Liver (tissue), 9 donors: ENCODE data around the gene COMMD3. TPM values are rescaled to one million over a fixed set of nuclear protein-coding genes. Genes with fewer than 3 reads are reported as not detected.

Experiments used
- DNase-seq: peaks from one replicate; pipeline ENCODE4 v3.0.0-alpha.2; 2017; ENCODE audit warnings: low spot score
- H3K27ac ChIP-seq, 2 donors: one replicate each; pipeline ENCODE4 v1.7.0; 2013; ENCODE audit warnings: inconsistent platforms in 2 of 2, low read length in 2 of 2, control low read depth in 1 of 2, low read depth in 1 of 2, mild to moderate bottlenecking in 1 of 2
- H3K27me3 ChIP-seq, 4 donors: one replicate each; pipeline versions ENCODE4 v1.6.1 to v1.7.0; 2013; ENCODE audit warnings: low read length in 3 of 4, inconsistent platforms in 1 of 4, mild to moderate bottlenecking in 1 of 4, moderate library complexity in 1 of 4; ENCODE audit not compliant: control insufficient read depth in 4 of 4, insufficient read depth in 4 of 4
- H3K36me3 ChIP-seq, 4 donors: one replicate each; pipeline versions ENCODE4 v1.6.1 to v1.7.0; 2013; ENCODE audit warnings: low read length in 3 of 4, mild to moderate bottlenecking in 3 of 4, low read depth in 1 of 4, moderate library complexity in 1 of 4; ENCODE audit not compliant: control insufficient read depth in 4 of 4, insufficient read depth in 3 of 4
- H3K4me1 ChIP-seq, 4 donors: one replicate each; pipeline versions ENCODE4 v1.6.1 to v1.7.0; 2013; ENCODE audit warnings: low read length in 3 of 4, mild to moderate bottlenecking in 3 of 4, moderate library complexity in 1 of 4; ENCODE audit not compliant: control insufficient read depth in 4 of 4, insufficient read depth in 4 of 4
- H3K4me3 ChIP-seq, 3 donors: one replicate each; pipeline versions ENCODE4 v1.6.1 to v1.7.0; 2013; ENCODE audit warnings: low read length in 3 of 3, control low read depth in 1 of 3, low read depth in 1 of 3, mild to moderate bottlenecking in 1 of 3
- H3K9ac ChIP-seq, 2 donors: one replicate each; pipeline ENCODE4 v1.7.0; 2013; ENCODE audit warnings: low read length in 2 of 2, mild to moderate bottlenecking in 2 of 2, moderate library complexity in 2 of 2, control low read depth in 1 of 2, low read depth in 1 of 2
- H3K9me3 ChIP-seq, 4 donors: one replicate each; pipeline versions ENCODE4 v1.6.1 to v1.7.0; 2013; ENCODE audit warnings: low read length in 3 of 4; ENCODE audit not compliant: control insufficient read depth in 4 of 4
- EGR1 ChIP-seq, 2 donors: IDR thresholded peaks; 2 replicates each; pipeline ENCODE4 v1.6.1; 2016 to 2018; ENCODE audit warnings: antibody characterized with exemption in 2 of 2, low read depth in 2 of 2
- FOXA1 ChIP-seq: IDR thresholded peaks from 2 replicates; pipeline ENCODE4 v1.6.1; 2016; ENCODE audit warnings: antibody characterized with exemption
- FOXA2 ChIP-seq: IDR thresholded peaks from 2 replicates; pipeline ENCODE4 v1.6.1; 2016; ENCODE audit warnings: antibody characterized with exemption
- GABPA ChIP-seq, 2 donors: IDR thresholded peaks in 1 of 2; conservative IDR thresholded peaks in 1 of 2; 2 replicates each; pipeline ENCODE4 v1.6.1; 2016; ENCODE audit warnings: antibody characterized with exemption in 2 of 2, mild to moderate bottlenecking in 1 of 2, moderate library complexity in 1 of 2
- HNF4A ChIP-seq, 2 donors: conservative IDR thresholded peaks; 2 replicates each; pipeline ENCODE4 v1.6.1; 2016; ENCODE audit warnings: antibody characterized with exemption in 2 of 2, mild to moderate bottlenecking in 2 of 2
- JUND ChIP-seq, 2 donors: IDR thresholded peaks; 2 replicates each; pipeline ENCODE4 v1.6.1; 2016; ENCODE audit warnings: antibody characterized with exemption in 2 of 2
- NR2F2 ChIP-seq: IDR thresholded peaks from 2 replicates; pipeline ENCODE4 v1.6.1; 2016; ENCODE audit warnings: antibody characterized with exemption
- RAD21 ChIP-seq, 2 donors: IDR thresholded peaks; 2 replicates each; pipeline ENCODE4 v1.6.1; 2016; ENCODE audit warnings: antibody characterized with exemption in 2 of 2, mild to moderate bottlenecking in 2 of 2
- SP1 ChIP-seq: IDR thresholded peaks from 2 replicates; pipeline ENCODE4 v1.6.1; 2018; ENCODE audit warnings: antibody characterized with exemption, mild to moderate bottlenecking
- YY1 ChIP-seq: IDR thresholded peaks from 2 replicates; pipeline ENCODE4 v1.6.1; 2016; ENCODE audit warnings: antibody characterized with exemption, mild to moderate bottlenecking
- WGBS: extraction: QIAGEN DNeasy Blood & Tissue Kit; methylation state at CpG from one replicate; pipeline ENCODE4 v1.1.7; 2013; 5-methylcytosine and 5-hydroxymethylcytosine counted together
- polyA plus RNA-seq, 2 donors: library from polyadenylated mRNA; stranded (reverse) in 1 of 2; unstranded in 1 of 2; fragments of 200-250 nt in 1 of 2; fragments of >200 nt in 1 of 2; fragmentation: Nextera tagmentation in 1 of 2; extraction: Ambion mirVana in 1 of 2; gene quantifications; one replicate each; pipeline versions ENCODE4 v1.2.1 to v1.2.3, GENCODE V29; 2013 to 2015
- total RNA-seq, 2 donors: library from RNA; depleted of rRNA; stranded (reverse); fragments of >200 nt; gene quantifications; one replicate each; pipeline ENCODE4 v1.2.3, GENCODE V29; 2014
- TF ChIP-seq, protein P1 (sequence below): IDR thresholded peaks from 2 replicates; pipeline ENCODE4 v1.6.1; 2016; ENCODE audit warnings: antibody characterized with exemption
- TF ChIP-seq, protein P2 (sequence below): IDR thresholded peaks from 2 replicates; pipeline ENCODE4 v1.6.1; 2016; ENCODE audit warnings: antibody characterized with exemption, mild to moderate bottlenecking
- TF ChIP-seq, protein P3 (sequence below): fragments of 150-350 bp; IDR thresholded peaks from 2 replicates; pipeline ENCODE4 v1.5.1; 2017; ENCODE audit warnings: improper control_type of control experiment, low read depth, low read length; ENCODE audit not compliant: missing input control
- TF ChIP-seq, protein P4 (sequence below): IDR thresholded peaks from 2 replicates; pipeline ENCODE4 v1.6.1; 2016; ENCODE audit warnings: antibody characterized with exemption
- TF ChIP-seq, protein P5 (sequence below): IDR thresholded peaks from 2 replicates; pipeline ENCODE4 v1.6.1; 2016; ENCODE audit warnings: antibody characterized with exemption
- donor health status: healthy.
- donor health status: healthy.
- donor health status: healthy.
- donor health status: healthy.
- donor health status: healthy.

Gene COMMD3
- total and polyA plus RNA-seq, 4 donors: 18.3 to 62.0 (median 25.8) TPM

DNA sequence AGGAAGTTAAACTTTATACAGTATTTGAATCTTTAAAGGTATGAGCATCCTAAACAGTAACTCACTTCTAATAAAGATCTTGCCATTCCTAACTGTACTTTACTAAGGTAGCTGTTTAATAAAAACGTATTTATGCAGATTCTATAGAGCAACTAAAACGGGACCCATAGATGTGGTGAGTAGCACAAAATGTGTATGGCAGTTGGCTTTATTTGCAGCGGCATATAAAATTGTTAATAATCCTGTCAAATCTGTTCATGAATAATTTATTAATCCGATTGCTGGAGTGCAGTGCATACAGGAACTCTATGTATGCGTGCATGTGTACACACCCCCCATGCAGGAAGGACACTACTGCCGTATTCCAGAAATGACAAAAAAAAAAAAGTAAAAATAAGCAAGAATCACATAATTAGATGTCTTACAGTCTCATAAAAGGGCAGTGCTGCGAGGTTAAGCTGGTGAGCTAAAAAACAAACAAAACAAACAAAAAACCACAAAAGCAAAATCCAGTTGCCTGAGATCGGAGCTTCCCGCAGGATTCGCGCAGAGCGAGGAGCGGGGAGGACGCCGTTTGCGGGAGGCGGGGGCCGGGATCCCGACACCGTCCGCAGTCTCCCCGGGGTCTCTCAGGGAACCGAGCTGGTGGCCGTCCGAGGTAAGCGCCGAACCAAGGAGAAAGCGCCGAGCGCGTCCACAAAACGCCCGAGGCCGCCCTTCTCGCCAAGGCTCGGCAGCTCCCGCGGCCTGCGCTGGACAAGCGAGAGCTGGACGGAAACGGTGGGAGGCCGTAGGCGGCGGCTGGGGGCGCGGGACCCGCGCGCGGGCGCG, 518 bp upstream of the COMMD3 start:
- Histone ChIP-seq H3K9me3 (no peaks in the 10 kb centered on the region), H3K36me3 (no peaks in the 10 kb centered on the region), H3K27me3 (no peaks in the 10 kb centered on the region), H3K4me3 (peak overlapping the region; percentile 81 to 96 (median 87)), H3K4me1 (peaks cover 0 to 34% (median 19%) of the 10 kb centered on the region in 4 donors), H3K9ac (peak overlapping the region; percentile 26 to 98), H3K27ac (peak overlapping the region; percentile 73 to 91)
- TF ChIP-seq YY1: peak; percentile 5
- TF ChIP-seq JUND (IDR thresholded peaks at IDR 0.05): no peak
- no peak for TF ChIP-seq EGR1 (IDR thresholded peaks at IDR 0.05; ENCODE audit: low read depth in 2 of 2)
- no peak for TF ChIP-seq HNF4A (conservative IDR thresholded peaks at IDR 0.05)
- no peak for TF ChIP-seq NR2F2
- no peak for DNase-seq
- under 1% methylated on average over 53 of the region's 53 CpGs for WGBS

DNA sequence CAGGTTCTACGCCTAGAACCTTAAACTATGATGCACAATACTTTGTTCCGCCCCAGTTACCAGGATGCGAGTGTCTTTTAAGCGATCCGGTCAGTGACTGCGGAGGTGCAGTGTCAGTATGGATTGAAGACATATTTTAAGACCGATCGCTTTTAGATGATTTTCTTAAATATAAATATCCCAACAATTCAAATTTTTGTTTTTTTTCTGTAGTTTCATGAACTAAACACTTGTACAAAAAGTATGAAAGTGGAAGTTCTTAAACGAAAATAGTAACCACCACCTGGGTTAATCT, 835 bp downstream of the COMMD3 start:
- Histone ChIP-seq H3K27ac (peak overlapping the region; percentile 73 to 91), H3K9ac (peak overlapping the region; percentile 89 to 98), H3K9me3 (no peaks in the 10 kb centered on the region), H3K36me3 (no peaks in the 10 kb centered on the region), H3K4me1 (peaks cover under 1 to 34% (median 19%) of the 10 kb centered on the region in 4 donors), H3K27me3 (no peaks in the 10 kb centered on the region), H3K4me3 (peak overlapping the region; percentile 81 to 96 (median 86))
- no peak for DNase-seq
- TF ChIP-seq FOXA2: peak; percentile 37
- TF ChIP-seq, protein P1, sequence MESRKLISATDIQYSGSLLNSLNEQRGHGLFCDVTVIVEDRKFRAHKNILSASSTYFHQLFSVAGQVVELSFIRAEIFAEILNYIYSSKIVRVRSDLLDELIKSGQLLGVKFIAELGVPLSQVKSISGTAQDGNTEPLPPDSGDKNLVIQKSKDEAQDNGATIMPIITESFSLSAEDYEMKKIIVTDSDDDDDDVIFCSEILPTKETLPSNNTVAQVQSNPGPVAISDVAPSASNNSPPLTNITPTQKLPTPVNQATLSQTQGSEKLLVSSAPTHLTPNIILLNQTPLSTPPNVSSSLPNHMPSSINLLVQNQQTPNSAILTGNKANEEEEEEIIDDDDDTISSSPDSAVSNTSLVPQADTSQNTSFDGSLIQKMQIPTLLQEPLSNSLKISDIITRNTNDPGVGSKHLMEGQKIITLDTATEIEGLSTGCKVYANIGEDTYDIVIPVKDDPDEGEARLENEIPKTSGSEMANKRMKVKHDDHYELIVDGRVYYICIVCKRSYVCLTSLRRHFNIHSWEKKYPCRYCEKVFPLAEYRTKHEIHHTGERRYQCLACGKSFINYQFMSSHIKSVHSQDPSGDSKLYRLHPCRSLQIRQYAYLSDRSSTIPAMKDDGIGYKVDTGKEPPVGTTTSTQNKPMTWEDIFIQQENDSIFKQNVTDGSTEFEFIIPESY: no peak
- 5% methylated on average over 9 of the region's 9 CpGs for WGBS

DNA sequence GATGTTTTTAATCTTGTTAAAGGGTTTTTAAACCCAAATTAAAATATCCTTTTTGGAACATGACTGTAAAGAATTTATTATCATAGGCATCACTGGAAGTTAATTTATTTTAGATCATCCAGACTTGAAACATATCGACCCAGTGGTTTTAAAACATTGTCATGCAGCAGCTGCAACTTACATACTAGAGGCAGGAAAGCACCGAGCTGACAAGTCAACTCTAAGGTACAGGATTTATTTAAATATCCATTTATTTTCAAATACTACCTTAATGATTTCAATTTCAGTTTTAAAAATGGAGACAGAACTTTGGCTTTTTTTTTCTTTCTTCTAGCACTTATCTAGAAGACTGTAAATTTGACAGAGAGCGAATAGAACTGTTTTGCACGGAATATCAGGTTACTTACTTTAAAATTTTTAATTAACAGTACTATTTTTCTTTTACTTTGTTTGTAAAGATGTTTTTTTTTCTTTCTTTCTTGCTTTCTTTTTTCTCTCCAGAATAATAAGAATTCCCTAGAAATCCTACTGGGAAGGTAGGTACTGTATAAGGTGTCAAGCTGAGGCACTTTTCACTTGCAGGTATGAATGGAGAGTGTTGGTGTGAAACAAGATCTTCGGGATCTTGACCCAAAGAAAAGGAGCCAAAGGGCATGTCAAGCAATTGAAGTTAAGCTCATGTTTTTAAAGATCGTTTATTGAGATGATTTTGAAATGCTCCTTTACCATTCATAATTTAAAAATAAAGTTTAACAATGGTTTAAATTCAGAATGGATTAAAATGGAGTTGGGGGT, 1.8 kb downstream of the COMMD3 start:
- DNase-seq: no peak
- Histone ChIP-seq H3K27me3 (no peaks in the 10 kb centered on the region), H3K9ac (peak overlapping the region in 1 of 2 donors; percentile 98), H3K4me3 (no peak overlapping the region), H3K36me3 (no peaks in the 10 kb centered on the region), H3K27ac (no peak overlapping the region), H3K4me1 (peaks cover 6 to 41% (median 23%) of the 10 kb centered on the region in 4 donors), H3K9me3 (no peaks in the 10 kb centered on the region)
- TF ChIP-seq RAD21 (IDR thresholded peaks at IDR 0.05): no peak
- TF ChIP-seq, protein P1: no peak
- no peak for TF ChIP-seq YY1
- TF ChIP-seq, protein P2, sequence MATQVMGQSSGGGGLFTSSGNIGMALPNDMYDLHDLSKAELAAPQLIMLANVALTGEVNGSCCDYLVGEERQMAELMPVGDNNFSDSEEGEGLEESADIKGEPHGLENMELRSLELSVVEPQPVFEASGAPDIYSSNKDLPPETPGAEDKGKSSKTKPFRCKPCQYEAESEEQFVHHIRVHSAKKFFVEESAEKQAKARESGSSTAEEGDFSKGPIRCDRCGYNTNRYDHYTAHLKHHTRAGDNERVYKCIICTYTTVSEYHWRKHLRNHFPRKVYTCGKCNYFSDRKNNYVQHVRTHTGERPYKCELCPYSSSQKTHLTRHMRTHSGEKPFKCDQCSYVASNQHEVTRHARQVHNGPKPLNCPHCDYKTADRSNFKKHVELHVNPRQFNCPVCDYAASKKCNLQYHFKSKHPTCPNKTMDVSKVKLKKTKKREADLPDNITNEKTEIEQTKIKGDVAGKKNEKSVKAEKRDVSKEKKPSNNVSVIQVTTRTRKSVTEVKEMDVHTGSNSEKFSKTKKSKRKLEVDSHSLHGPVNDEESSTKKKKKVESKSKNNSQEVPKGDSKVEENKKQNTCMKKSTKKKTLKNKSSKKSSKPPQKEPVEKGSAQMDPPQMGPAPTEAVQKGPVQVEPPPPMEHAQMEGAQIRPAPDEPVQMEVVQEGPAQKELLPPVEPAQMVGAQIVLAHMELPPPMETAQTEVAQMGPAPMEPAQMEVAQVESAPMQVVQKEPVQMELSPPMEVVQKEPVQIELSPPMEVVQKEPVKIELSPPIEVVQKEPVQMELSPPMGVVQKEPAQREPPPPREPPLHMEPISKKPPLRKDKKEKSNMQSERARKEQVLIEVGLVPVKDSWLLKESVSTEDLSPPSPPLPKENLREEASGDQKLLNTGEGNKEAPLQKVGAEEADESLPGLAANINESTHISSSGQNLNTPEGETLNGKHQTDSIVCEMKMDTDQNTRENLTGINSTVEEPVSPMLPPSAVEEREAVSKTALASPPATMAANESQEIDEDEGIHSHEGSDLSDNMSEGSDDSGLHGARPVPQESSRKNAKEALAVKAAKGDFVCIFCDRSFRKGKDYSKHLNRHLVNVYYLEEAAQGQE: no peak
- TF ChIP-seq NR2F2: no peak
- no peak for TF ChIP-seq GABPA (IDR thresholded peaks at IDR 0.05 in 1 of 2, conservative IDR thresholded peaks at IDR 0.05 in 1 of 2)
- TF ChIP-seq FOXA2: no peak
- TF ChIP-seq, protein P3, sequence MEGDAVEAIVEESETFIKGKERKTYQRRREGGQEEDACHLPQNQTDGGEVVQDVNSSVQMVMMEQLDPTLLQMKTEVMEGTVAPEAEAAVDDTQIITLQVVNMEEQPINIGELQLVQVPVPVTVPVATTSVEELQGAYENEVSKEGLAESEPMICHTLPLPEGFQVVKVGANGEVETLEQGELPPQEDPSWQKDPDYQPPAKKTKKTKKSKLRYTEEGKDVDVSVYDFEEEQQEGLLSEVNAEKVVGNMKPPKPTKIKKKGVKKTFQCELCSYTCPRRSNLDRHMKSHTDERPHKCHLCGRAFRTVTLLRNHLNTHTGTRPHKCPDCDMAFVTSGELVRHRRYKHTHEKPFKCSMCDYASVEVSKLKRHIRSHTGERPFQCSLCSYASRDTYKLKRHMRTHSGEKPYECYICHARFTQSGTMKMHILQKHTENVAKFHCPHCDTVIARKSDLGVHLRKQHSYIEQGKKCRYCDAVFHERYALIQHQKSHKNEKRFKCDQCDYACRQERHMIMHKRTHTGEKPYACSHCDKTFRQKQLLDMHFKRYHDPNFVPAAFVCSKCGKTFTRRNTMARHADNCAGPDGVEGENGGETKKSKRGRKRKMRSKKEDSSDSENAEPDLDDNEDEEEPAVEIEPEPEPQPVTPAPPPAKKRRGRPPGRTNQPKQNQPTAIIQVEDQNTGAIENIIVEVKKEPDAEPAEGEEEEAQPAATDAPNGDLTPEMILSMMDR: no peak
- no peak for TF ChIP-seq EGR1 (IDR thresholded peaks at IDR 0.05; ENCODE audit: low read depth in 2 of 2)
- TF ChIP-seq SP1: no peak
- TF ChIP-seq, protein P4, sequence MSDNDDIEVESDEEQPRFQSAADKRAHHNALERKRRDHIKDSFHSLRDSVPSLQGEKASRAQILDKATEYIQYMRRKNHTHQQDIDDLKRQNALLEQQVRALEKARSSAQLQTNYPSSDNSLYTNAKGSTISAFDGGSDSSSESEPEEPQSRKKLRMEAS: no peak
- no peak for TF ChIP-seq FOXA1
- TF ChIP-seq, protein P5, sequence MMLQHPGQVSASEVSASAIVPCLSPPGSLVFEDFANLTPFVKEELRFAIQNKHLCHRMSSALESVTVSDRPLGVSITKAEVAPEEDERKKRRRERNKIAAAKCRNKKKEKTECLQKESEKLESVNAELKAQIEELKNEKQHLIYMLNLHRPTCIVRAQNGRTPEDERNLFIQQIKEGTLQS: no peak
- WGBS: 91% methylated on average over 6 of the region's 6 CpGs
